Measurements from ENCODE around the gene TMEM167B.
"Not testable (repeated sequence)": the region's sequence is repeated elsewhere in the genome, so short reads cannot be mapped to it uniquely, and the experiment has no call there.

TMEM167B gene

DNA sequence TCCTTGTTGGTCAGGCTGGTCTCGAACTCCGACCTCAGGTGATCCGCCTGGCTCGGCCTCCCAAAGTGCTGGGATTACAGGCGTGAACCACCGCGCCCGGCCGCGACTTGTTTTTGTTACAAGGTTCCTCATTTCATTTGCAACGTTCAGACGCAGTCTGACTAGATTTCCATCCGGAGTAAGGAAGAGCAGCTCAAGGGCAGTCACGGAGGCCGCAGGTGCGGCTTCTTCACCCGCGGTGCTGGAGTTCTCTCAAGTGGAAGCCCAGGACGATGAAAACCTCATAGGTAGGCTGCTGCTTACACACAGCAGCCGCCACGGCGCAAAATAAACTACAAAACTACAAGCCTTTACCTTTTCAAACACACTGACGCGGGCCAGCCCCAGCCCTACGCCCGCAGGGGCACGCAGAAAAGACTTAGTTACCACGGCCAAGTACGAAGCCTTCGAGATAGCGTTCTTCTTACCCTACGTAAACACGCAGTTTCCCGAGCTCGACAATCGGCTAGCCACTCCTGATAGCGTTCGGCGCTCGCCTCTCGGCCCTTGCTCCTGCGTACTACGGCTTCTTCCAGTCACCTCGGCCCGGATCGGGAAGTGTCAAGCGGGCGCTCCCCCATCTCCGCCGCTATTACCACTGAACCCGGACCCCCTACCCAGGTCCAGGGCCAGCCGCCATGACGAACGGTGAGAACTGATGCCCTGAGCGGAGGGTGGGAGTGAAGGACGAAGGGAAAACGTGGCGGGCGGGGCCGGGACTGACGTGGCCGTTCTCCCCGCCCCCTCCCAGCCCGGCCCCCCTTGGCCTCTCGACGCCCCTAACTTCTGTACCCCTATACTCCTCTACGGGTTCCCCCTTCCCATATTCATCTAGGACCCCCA, at the start of gene TMEM167B:
TMEM167B (plus strand) TSS at position 569 of the 882 bp plus-strand sequence; CDS start at position 678, 109 bp downstream.
- DNase-seq (ENCODE audit: low read depth in 3 of 3), result peak; percentile 73 to 87 (median 82)

DNA sequence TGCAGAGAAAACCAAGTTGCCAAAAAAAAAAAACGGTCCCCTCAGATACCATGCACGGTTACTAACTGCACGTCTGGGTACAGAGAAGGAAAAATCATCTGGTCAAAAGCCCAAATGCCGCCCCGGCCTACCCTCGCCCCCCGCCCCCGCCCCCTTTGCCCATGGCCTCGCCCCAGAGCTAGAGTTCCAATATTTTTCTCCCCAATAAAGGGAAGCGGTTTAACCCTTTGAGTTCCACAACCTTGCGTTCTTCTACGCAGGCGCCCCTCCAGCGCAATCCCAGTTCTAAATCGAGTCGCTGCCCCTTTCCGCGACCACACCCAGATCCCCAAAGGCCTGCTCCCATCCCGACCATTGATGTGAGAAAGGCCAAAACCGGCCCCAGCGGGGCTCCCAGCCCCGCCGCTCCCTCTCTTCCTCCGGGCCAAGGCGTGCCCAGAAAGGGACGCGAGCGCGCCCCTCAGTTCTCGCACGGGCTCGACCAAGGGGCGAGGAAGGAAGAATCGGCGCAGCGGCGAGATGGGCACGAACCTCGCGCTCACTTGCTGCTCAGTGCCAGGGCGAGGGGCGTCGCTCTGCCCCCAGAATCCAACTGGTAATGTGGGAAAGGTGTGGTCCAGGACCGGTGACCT, 49.5 kb upstream of the TMEM167B start:
- no peak for DNase-seq (ENCODE audit: low read depth in 3 of 3)

DNA sequence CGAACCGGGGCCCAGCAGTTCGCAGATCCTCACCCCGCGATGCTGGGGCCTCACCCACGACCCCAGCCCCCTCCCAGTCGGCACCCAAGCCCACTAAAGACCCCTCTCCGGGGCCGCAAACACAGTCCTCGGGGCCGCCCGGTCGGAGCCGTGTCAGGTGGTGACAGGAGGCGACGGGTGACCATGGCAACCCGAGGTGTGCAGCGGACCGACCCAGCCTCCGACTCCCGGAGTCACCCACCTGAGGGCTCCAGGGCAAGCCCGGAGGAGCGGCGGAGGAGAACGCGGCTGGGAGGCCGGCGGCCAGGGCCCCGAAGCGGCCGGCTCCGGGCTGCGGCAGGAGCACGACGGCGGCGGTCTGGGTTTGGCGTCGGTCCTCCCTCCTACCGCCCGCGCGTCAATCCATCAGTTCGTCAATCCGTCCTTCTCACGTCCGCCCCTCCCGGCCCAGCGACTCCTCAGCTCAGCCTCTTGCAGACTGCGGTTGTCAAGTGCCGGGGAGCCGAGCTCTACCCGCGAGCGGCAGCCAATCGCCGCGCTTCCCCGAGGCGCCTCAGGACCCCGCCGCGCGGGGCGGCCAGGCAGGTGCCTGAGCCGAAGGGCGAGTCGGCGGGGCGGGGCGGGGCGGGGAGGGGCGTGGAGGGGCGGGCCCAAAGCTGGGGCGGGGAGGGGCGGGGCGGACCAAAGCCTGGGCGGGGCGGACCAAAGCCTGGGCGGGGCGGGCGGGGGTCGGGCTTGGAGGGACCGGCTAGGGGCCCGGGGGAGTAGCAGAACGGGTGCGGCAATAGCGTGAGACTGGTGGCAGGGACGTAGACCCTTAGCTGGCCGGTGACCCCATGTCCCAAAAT, 48.7 kb upstream of the TMEM167B start, which contains the start of gene WDR47:
WDR47 (minus strand) TSS at position 482 of the 848 bp plus-strand sequence. CDS start 18,590 bp downstream, outside the sequence.
- peak; percentile 90 to 95 (median 92) for DNase-seq (ENCODE audit: low read depth in 3 of 3)

GRCh38 chr1:109045595-109045994, 45.0 kb upstream of the TMEM167B start:
- DNase-seq (ENCODE audit: low read depth in 3 of 3), result no peak

- DNase-seq (ENCODE audit: low read depth in 3 of 3), result no peak
These were observed 43.9 kb upstream of the TMEM167B start for GRCh38 chr1:109046671-109047070.

DNA sequence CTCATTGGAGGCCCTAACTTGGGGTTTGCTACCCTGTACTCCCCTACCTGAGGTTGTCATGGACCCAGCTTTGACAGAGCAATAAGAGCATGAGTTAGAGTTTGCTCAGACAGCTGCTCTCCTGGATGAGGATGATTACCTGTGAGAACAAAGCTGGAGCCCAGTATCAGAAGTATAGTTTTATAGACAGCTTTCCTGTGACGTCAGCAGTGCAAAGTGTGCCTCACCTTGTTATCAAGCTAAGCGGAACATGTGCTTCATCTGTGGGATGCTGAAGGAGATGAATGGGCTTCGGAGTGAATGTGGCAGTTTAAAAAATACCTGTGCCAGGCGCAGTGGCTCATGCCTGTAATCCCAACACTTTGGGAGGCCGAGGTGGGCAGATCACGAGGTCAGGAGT, 43.2 kb upstream of the TMEM167B start:
- DNase-seq (ENCODE audit: low read depth in 3 of 3), result no peak

- no peak for DNase-seq (ENCODE audit: low read depth in 3 of 3)
These were observed 42.2 kb upstream of the TMEM167B start for GRCh38 chr1:109048335-109048734.

DNA sequence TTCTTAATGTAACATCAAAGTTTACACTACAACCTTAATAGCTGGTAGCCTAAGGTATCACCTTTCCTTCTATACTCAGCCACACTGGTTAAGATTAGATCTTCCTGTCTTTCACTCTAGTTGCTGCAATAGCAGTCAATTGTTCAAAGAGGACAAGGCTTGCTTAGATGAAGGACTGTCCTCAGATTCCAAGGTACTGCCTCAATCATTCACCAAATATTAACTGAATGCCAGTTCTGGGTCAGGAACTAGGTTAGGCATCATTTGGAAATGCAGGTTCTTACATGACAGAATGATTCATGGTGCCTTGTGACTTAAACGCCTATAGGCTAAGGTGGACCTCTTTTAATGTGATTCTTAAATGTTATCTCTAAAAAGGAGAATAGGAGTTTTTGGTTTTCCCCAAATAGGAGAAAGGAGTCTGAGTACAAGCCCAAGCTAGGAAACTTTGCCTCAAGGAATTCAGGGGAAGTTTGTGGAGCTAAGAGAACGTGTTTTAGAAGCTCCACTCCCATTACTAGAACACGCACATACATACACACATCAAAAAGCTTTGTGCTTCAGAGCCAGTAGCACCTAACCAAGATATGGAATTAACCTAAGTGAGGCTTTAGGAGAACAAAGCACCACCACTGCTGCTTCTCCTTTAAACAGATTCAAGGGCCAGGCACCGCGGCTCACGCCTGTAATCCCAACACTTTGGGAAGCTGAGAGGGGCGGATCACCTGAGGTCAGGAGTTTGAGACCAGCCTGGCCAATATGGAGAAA, 40.2 kb upstream of the TMEM167B start:
- DNase-seq (ENCODE audit: low read depth in 3 of 3), result no peak

- not testable (repeated sequence) for DNase-seq (ENCODE audit: low read depth in 3 of 3)
These were observed 38.4 kb upstream of the TMEM167B start for GRCh38 chr1:109052145-109052544.

- no peak for DNase-seq (ENCODE audit: low read depth in 3 of 3)
These were observed 34.5 kb upstream of the TMEM167B start for GRCh38 chr1:109056064-109056463.

GRCh38 chr1:109059026-109059425, 31.5 kb upstream of the TMEM167B start:
- no peak for DNase-seq (ENCODE audit: low read depth in 3 of 3)

- DNase-seq (ENCODE audit: low read depth in 3 of 3), result no peak
These were observed 29.9 kb upstream of the TMEM167B start for GRCh38 chr1:109060707-109061106.

DNA sequence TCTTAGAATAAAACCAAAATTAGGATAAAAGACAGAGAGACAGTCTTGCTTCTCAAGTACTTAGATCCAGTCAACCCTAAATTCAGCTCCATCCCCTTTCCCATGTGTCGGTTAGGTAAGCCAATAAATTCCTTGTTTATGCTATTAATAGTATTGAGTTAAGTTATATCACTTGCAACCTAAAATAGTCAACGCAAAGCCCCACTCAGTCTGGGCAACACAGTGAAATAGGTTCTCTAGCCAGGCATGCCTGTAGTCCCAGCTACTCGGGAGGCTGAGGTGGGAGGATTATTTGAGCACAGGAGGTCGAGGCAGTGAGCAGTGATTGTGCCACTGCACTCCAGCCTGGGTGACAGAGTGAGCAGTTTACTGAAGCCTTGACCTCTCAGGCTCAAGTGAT, 29.4 kb upstream of the TMEM167B start:
- no peak for DNase-seq (ENCODE audit: low read depth in 3 of 3)

DNA sequence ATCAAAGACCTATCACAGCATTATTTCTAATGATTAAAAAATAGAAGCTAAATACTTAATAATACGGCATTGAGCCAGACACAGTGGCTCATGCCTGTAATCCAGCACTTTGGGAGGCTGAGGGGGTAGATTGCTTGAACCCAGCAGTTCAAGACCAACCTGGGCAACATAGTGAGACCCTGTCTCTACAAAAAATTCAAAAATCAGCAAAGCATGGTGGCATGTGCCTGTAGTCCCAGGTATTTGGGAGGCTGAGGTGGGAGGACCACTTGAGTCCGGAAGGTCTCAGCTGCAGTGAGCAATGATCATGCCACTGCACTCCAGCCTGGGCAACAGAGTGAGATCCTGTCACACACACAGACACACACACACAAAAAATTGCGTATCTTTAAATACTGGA, 25.4 kb upstream of the TMEM167B start:
- no peak for DNase-seq (ENCODE audit: low read depth in 3 of 3)

GRCh38 chr1:109067883-109068282, 22.7 kb upstream of the TMEM167B start:
- no peak for DNase-seq (ENCODE audit: low read depth in 3 of 3)

DNA sequence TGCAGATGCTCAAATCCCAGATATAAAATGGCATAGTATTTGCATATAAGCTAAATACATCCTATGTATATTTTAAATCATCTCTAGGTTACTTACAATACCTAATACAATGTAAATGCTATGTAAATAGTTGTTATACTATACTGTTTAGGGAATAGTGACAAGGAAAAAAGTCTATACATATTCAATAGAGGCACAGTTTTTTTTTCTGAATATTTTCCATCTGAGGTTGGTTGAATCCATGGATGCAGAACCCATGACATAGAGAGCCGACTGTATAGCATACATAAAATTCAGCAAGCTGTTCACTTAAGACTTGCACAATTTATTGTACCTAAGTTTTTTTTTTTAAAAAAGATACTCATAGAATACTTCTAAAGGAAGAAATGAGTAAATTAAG, 21.3 kb upstream of the TMEM167B start:
- DNase-seq (ENCODE audit: low read depth in 3 of 3), result no peak

GRCh38 chr1:109075531-109076490, 14.8 kb upstream of the TMEM167B start, which contains the start of gene TAF13:
TAF13 (minus strand) TSS chr1:109076003; CDS start chr1:109075947, 56 bp downstream.
- peak; percentile 79 to 84 (median 81) for DNase-seq (ENCODE audit: low read depth in 3 of 3)

DNA sequence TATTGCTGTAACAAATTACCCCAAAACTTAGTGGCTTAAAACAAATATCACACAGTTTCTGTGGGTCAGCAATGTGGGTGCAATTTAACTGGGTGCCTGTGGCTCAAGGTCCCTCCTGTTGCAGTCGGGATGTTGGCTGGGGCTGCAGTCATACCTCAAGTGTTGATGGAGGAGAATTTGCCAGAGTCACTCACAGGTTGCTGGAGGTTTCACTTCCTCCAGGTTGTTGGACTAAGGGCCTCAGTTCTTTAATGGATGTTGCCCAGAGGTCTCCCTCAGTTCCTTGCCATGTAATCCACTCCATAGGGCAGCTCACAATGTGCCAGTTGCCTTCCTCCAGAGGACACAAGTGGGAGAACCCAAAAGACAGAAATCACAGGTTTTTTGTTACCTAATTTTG, 12.2 kb upstream of the TMEM167B start:
- DNase-seq (ENCODE audit: low read depth in 3 of 3), result no peak

DNA sequence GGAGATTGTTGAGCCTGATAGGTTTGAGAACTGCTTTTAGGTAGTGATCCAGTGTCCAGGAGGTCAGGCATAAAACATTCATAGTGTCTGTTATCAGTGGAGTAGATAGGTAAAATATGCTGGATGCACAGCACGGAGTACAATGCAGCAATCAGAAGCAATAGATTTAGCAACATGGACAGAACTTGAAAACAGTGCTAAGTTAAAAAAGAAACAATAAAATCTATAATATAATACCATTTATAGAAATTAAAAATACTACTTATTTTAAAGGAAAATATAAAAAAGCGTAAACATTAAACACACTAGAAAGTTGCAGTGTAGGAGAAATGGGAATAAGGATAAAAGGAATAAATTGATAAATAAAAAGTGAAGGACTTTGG, 11.3 kb upstream of the TMEM167B start:
- DNase-seq (ENCODE audit: low read depth in 3 of 3), result no peak

Measured in stimulated activated CD4-positive, alpha-beta T cell treated with anti-CD3 and anti-CD28 coated beads, TNF-alpha, amount 100 ng/mL, for 48 hours (primary cell).